Measurements from ENCODE around the gene CPB2.
A peak's percentile ranks its signal among the peaks of the same experiment; 100 is the strongest.

Gene CPB2

GRCh38 chr13:46126552-46127357, 21.9 kb upstream of the CPB2 start:
- peak; percentile 66 for DNase-seq

- DNase-seq: no peak
Observed at GRCh38 chr13:46126056-46126455, 21.2 kb upstream of the CPB2 start.

- no peak for DNase-seq
Observed at GRCh38 chr13:46124967-46125933, 20.4 kb upstream of the CPB2 start.

GRCh38 chr13:46124531-46124966, 19.7 kb upstream of the CPB2 start:
- DNase-seq: no peak

- DNase-seq: no peak
Observed at GRCh38 chr13:46122304-46122703, 17.5 kb upstream of the CPB2 start.

GRCh38 chr13:46121597-46122163, 16.8 kb upstream of the CPB2 start:
- no peak for DNase-seq

- DNase-seq: no peak
Observed at GRCh38 chr13:46121033-46121432, 16.2 kb upstream of the CPB2 start.

GRCh38 chr13:46119883-46120614, 15.2 kb upstream of the CPB2 start:
- no peak for DNase-seq

- no peak for DNase-seq
Observed at GRCh38 chr13:46116653-46117502, 12.0 kb upstream of the CPB2 start.

- DNase-seq: no peak
Observed at GRCh38 chr13:46114613-46115012, 9.8 kb upstream of the CPB2 start.

- no peak for DNase-seq
Observed at GRCh38 chr13:46113596-46113995, 8.8 kb upstream of the CPB2 start.

- no peak for DNase-seq
Observed at GRCh38 chr13:46111151-46111550, 6.3 kb upstream of the CPB2 start.

GRCh38 chr13:46109451-46109850, 4.6 kb upstream of the CPB2 start:
- no peak for DNase-seq

- DNase-seq: no peak
Observed at GRCh38 chr13:46106839-46107371, 2.1 kb upstream of the CPB2 start.

GRCh38 chr13:46103037-46103436, 1.8 kb downstream of the CPB2 start:
- no peak for DNase-seq

- DNase-seq: no peak
Observed at GRCh38 chr13:46102255-46102605, 2.6 kb downstream of the CPB2 start.

- no peak for DNase-seq
Observed at GRCh38 chr13:46101484-46102254, 3.2 kb downstream of the CPB2 start.

GRCh38 chr13:46101002-46101401, 3.8 kb downstream of the CPB2 start:
- no peak for DNase-seq

- DNase-seq: no peak
Observed at GRCh38 chr13:46100191-46100815, 4.5 kb downstream of the CPB2 start.

GRCh38 chr13:46097663-46098062, 7.2 kb downstream of the CPB2 start:
- no peak for DNase-seq

Data from NCI-H1092 (cell line).